NCI-H1417 treated with DMSO at 0.1 percent for 48 hours (cell line): Measurements from ENCODE around the gene HEYL.

Experiments
- DNase-seq: peaks from one replicate; lab custom pipeline; 2025; lab: John Stamatoyannopoulos, UW

HEYL gene

GRCh38 chr1:39637361-39637760, 2.1 kb downstream of the HEYL start:
- DNase-seq = no peak

GRCh38 chr1:39635871-39636210, 3.6 kb downstream of the HEYL start:
- no peak for DNase-seq

- no peak for DNase-seq
Measured at GRCh38 chr1:39635205-39635870, 4.1 kb downstream of the HEYL start.

GRCh38 chr1:39633422-39633821, 6.0 kb downstream of the HEYL start:
- no peak for DNase-seq

GRCh38 chr1:39632682-39633417, 6.6 kb downstream of the HEYL start:
- DNase-seq = no peak

DNA sequence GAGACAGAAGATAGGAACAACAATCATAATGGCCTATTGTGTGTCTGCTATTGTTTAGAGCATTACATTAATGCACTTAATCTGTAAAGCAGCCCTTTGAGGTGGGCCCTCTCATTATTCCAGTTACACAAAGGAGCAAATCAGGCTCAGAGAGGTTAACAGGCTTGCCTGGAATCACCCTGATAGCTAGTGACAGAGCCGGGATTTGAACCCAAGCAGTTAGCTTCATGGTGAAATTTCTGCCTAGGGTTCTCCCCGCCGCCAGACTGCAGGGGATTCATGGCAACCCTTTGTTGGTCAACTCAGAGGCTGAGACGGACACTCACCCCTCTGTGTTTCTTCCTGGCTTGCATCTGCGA, 7.1 kb downstream of the HEYL start:
- DNase-seq = no peak

DNA sequence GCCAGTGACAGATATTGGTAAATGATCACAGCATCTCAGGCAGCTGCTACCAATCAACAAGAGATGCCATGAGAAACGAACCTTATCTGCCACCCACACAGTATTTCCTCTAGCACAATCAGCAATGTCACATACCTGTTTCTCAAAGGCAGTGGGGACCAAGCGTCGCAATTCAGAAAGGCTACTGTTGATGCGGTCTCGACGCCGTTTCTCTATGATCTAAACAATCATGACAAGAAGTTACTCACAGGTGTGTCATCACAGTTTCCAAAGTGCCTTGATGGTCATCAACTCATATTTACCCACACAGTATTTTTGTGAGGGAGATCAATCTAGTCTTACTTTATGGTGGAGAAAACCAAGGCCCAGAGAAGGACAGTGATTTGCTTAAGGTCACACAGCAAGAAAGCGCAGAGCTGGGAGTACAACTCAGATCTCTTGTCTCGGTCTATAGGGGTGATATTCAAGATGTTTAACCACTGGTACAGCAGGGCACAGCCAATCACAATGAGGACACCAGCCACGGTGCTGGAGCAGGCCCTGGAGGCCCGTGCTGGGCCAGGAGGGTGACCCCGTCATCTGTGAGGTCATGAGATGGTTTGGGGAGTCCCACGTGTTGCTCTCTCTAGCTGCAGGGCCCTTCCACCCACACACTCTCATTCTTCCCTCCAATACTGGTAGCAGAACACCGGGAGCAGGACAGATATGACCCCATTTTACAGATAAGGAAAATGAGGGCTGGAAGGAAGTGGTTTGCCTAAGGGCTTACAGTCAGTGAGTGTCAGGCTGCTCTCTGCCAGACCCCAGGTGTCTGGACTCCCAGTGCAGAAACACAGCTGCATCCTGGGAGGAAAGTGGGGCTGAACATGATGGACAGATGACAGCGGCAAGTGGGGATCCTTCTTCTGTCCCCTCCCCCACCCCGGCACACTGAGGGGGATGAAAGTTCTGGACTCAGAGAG, 7.8 kb downstream of the HEYL start:
- DNase-seq = no peak

DNA sequence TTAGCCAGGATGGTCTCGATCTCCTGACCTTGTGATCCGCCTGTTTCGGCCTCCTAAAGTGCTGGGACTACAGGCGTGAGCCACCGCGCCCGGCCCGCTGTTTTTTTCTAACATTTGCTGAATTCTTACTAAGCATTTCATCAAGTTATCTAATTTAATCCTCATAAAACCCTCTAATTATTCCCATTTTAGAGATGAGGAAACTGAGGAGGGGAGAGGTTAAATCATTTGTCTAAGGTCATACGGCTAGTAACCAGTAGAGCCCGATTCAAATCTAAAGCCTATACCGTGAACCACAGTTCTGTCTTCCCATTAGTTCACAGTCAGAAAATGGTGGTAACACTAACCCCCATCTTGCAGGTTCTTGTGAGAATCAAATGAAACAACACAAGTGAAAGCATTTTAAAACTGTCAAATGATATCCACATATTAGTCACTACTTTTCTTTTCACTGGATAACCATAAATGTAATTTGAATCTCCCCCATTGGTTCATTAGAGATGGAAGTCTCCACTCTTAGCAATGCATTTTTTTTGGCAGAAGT, 10.6 kb downstream of the HEYL start:
- no peak for DNase-seq

DNA sequence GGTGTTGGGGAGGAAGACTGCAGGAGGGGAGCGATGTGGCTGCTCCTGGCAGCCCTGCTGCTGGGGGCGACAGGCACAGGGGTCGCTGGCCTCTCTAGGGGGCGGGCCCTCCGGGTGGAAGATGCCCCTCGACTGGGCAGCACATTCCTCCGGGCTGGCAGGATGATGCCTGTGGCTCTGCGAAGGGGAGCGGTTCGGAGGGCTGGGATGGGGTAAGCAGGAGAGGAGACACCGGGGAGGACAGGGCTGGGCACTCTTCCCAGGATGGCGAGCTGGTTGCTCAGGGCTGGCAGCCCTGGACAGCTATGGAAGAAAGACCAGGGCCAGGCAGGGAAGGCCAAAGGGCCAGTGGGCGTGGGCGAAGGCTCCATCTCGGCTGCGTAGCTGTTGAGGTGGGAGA, 12.8 kb downstream of the HEYL start:
- no peak for DNase-seq

DNA sequence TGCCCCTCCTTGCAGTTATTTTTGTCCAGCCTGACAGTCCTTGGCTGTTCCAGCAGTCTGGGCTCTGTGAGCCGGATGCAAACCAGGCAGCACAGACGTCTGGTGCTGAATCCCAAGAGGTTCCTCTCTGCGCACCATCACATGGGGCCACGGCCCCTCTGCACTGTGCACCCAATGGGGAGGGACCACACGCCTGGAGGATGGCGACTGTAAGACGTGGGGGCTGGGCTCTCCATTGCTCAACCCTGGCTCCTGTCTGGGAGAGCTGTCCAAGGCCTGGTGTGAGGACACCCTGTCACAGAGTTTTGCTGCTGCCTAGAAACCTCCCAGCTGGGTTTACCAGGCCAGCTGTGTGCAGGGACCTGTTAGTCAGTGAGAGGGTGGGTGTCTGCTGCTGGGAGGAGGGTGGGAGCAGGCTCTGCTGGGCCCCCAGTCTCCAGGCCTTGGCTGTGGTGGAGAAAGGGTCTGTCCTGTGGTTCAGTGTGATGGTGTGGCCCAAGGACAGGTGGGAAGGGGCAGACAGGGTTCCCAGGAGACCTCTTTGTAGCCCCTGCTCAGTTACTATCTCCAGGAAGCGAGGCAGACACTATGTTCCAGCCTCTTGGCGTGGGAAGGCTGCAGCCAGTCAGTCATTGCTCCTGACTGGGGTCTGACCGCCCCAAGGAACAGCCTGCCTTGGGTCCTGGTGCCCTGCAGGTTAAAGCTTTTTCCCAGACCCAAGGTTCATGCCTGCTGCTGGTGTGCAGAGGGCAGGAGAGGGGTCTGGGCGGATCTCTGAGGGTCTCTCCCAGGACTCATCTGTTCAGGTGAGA, 13.8 kb downstream of the HEYL start:
- DNase-seq = no peak

GRCh38 chr1:39625009-39625408, 14.4 kb downstream of the HEYL start:
- no peak for DNase-seq

DNA sequence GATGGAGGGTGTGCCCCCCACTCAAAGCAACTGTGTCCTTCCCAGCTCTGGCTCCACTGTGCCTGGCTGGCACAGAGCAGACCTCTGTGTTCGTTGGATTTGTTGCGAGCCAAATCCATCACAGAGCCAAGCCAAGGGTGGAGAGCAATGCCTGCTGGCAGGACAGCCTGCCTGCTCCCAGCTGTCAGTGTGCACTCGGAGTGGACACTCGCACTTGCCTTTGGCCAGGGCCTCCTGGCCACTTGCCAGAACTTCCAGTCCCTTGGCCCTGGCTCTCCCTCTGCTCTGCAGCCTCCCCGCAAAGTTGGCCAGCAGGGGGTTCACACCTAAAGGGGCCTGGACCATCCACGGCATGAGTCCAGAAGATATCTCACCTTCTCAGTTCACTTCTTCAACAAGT, 16.4 kb downstream of the HEYL start:
- no peak for DNase-seq

GRCh38 chr1:39622427-39622826, 17.0 kb downstream of the HEYL start:
- DNase-seq = no peak

- no peak for DNase-seq
Measured at GRCh38 chr1:39620659-39621165, 18.7 kb downstream of the HEYL start.

- DNase-seq = no peak
Measured at GRCh38 chr1:39617488-39618049, 21.9 kb downstream of the HEYL start.

DNA sequence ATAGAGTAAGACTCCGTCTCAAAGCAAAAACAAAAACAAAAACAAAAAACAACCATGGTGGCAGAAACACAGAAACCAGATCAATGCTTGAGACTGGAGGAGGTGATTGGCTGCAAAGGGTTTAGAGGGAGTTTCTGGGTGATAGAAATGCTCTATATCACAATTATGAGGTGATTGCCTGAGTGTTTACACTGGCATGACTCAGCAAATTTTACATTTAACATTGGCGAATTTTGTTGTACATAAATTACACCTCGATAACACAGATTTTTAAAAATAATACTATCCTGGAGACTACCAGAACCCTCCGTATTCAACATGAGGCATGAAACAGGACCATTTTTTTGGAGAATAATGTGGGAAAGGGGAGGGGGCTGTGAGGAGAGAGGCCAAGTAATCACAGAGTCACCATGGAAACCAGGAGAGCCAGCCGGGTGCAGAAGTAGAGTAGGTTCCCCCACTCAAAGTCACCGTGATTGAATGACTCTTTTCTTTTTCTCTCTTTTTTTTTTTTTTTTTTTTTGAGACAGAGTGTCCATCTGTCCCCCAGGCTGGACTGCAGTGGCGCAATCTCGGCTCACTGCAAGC, 24.3 kb downstream of the HEYL start:
- DNase-seq = no peak

DNA sequence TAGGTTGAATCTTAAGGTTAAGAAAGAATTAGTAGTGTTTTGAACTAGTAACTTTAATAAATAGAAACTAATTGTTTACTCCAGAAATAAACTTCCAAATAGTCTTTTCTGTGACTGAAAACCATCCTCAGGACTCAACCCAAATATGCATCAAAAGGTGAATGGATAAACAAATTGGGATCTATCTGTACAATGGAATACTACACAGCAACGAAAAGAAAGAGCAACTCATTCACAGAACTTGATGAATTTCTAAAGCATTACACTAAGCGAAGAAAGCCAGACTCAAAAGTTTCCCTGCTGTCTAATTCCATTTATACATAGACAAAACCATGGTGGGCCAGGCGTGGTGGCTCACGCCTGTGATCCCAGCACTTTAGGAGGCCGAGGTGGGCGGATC, 25.0 kb downstream of the HEYL start:
- no peak for DNase-seq

GRCh38 chr1:39613250-39613649, 26.2 kb downstream of the HEYL start:
- DNase-seq = no peak

GRCh38 chr1:39609618-39610331, 29.7 kb downstream of the HEYL start:
- no peak for DNase-seq

GRCh38 chr1:39608921-39609320, 30.5 kb downstream of the HEYL start:
- no peak for DNase-seq
